ENCODE results near the gene CNDP1.

Gene CNDP1

GRCh38 chr18:74513149-74513882 lies 21.0 kb upstream of the CNDP1 start:
- H4K12ac ChIP-seq (ENCODE audit: low read depth, low read length), result no peak overlapping the region
- H3K79me1 ChIP-seq (ENCODE audit: low read length), result no peaks in the 10 kb centered on the region
- peak in 1 of 2 donors; percentile 58 for DNase-seq
- H3K27me3 ChIP-seq (ENCODE audit: insufficient read depth, low read length), result no peaks in the 10 kb centered on the region
- no peak overlapping the region for H3K23ac ChIP-seq (ENCODE audit: low read length)
- H3K4me2 ChIP-seq (ENCODE audit: low read length), result no peak overlapping the region
- no peak overlapping the region for H3K4me3 ChIP-seq (ENCODE audit: low read depth, low read length)
- no peak overlapping the region for H3K18ac ChIP-seq (ENCODE audit: low read length)
- H3K79me2 ChIP-seq (ENCODE audit: control insufficient read depth, insufficient read depth, low read length, poor library complexity), result no peaks in the 10 kb centered on the region
- no peaks in the 10 kb centered on the region for H3K9me3 ChIP-seq (ENCODE audit: insufficient read depth, low read depth, low read length)
- no peak overlapping the region for H4K8ac ChIP-seq (ENCODE audit: low read depth, low read length)
- peaks cover 2 to 4% of the 10 kb centered on the region in 2 experiments for H3K4me1 ChIP-seq (ENCODE audit: control insufficient read depth in 1 of 2, insufficient read depth in 2 of 2, low read length in 2 of 2)
- no CpG with 5 or more reads among the region's 27 CpGs for WGBS (ENCODE audit: extremely low coverage, insufficient coverage, insufficient read length)
- H3K14ac ChIP-seq (ENCODE audit: low read length), result no peak overlapping the region
- no peak overlapping the region for H2AFZ ChIP-seq (ENCODE audit: insufficient read depth, low read length, poor library complexity)
- no peak overlapping the region for H3K9ac ChIP-seq (ENCODE audit: low read length)
- no peak overlapping the region for H2BK12ac ChIP-seq (ENCODE audit: low read length)
- H3K27ac ChIP-seq (ENCODE audit: low read depth, low read length), result no peak overlapping the region
- H3K36me3 ChIP-seq (ENCODE audit: control insufficient read depth in 1 of 2, insufficient read depth in 2 of 2, low read length in 2 of 2), result peaks cover 85 to 86% of the 10 kb centered on the region in 2 experiments
- H2BK120ac ChIP-seq (ENCODE audit: insufficient read depth, low read length, poor library complexity), result no peak overlapping the region
- H2AK5ac ChIP-seq (ENCODE audit: low read length), result no peak overlapping the region
- no peak overlapping the region for H3K4ac ChIP-seq (ENCODE audit: low read depth, low read length)
- H2BK5ac ChIP-seq (ENCODE audit: low read depth, low read length, poor library complexity), result no peak overlapping the region
- H4K91ac ChIP-seq (ENCODE audit: low read depth, low read length), result no peak overlapping the region

- Histone ChIP-seq H3K9me3 (ENCODE audit: insufficient read depth, low read depth, low read length) (no peaks in the 10 kb centered on the region), H2BK120ac (ENCODE audit: insufficient read depth, low read length, poor library complexity) (no peak overlapping the region)
These were observed 20.5 kb upstream of the CNDP1 start for GRCh38 chr18:74513883-74514205.

GRCh38 chr18:74514860-74515495 lies 19.3 kb upstream of the CNDP1 start:
- Histone ChIP-seq H4K91ac (ENCODE audit: low read depth, low read length) (no peak overlapping the region), H2AFZ (ENCODE audit: insufficient read depth, low read length, poor library complexity) (no peak overlapping the region), H3K23ac (ENCODE audit: low read length) (no peak overlapping the region), H2BK12ac (ENCODE audit: low read length) (no peak overlapping the region), H2AK5ac (ENCODE audit: low read length) (no peak overlapping the region), H3K14ac (ENCODE audit: low read length) (no peak overlapping the region), H3K79me2 (ENCODE audit: control insufficient read depth, insufficient read depth, low read length, poor library complexity) (no peaks in the 10 kb centered on the region), H2BK5ac (ENCODE audit: low read depth, low read length, poor library complexity) (no peak overlapping the region), H4K12ac (ENCODE audit: low read depth, low read length) (no peak overlapping the region), H3K36me3 (ENCODE audit: control insufficient read depth in 1 of 2, insufficient read depth in 2 of 2, low read length in 2 of 2) (peaks cover 88 to 89% of the 10 kb centered on the region in 2 experiments), H3K27ac (ENCODE audit: low read depth, low read length) (no peak overlapping the region), H3K4me2 (ENCODE audit: low read length) (no peak overlapping the region), H3K4ac (ENCODE audit: low read depth, low read length) (no peak overlapping the region), H3K79me1 (ENCODE audit: low read length) (no peaks in the 10 kb centered on the region), H3K9me3 (ENCODE audit: insufficient read depth, low read depth, low read length) (no peaks in the 10 kb centered on the region), H3K18ac (ENCODE audit: low read length) (no peak overlapping the region), H3K4me1 (ENCODE audit: control insufficient read depth in 1 of 2, insufficient read depth in 2 of 2, low read length in 2 of 2) (peaks cover under 1 to 4% of the 10 kb centered on the region in 2 experiments), H2BK120ac (ENCODE audit: insufficient read depth, low read length, poor library complexity) (no peak overlapping the region), H3K27me3 (ENCODE audit: insufficient read depth, low read length) (no peaks in the 10 kb centered on the region), H3K4me3 (ENCODE audit: low read depth, low read length) (no peak overlapping the region), H4K8ac (ENCODE audit: low read depth, low read length) (no peak overlapping the region), H3K9ac (ENCODE audit: low read length) (no peak overlapping the region)
- no peak for DNase-seq
- no CpG with 5 or more reads among the region's 18 CpGs for WGBS (ENCODE audit: extremely low coverage, insufficient coverage, insufficient read length)

More at GRCh38 chr18:74513883-74514205, 20.5 kb upstream of the CNDP1 start:
- H2AK5ac ChIP-seq (ENCODE audit: low read length), result no peak overlapping the region
- H3K27ac ChIP-seq (ENCODE audit: low read depth, low read length), result no peak overlapping the region
- H2BK5ac ChIP-seq (ENCODE audit: low read depth, low read length, poor library complexity), result no peak overlapping the region
- no peak overlapping the region for H4K8ac ChIP-seq (ENCODE audit: low read depth, low read length)
- H3K79me2 ChIP-seq (ENCODE audit: control insufficient read depth, insufficient read depth, low read length, poor library complexity), result no peaks in the 10 kb centered on the region
- no peaks in the 10 kb centered on the region for H3K79me1 ChIP-seq (ENCODE audit: low read length)
- H2BK12ac ChIP-seq (ENCODE audit: low read length), result no peak overlapping the region
- no peak overlapping the region for H4K91ac ChIP-seq (ENCODE audit: low read depth, low read length)
- H3K9ac ChIP-seq (ENCODE audit: low read length), result no peak overlapping the region
- WGBS (ENCODE audit: extremely low coverage, insufficient coverage, insufficient read length), result no CpG with 5 or more reads among the region's 8 CpGs
- no peak overlapping the region for H3K18ac ChIP-seq (ENCODE audit: low read length)
- peaks cover 85 to 86% of the 10 kb centered on the region in 2 experiments for H3K36me3 ChIP-seq (ENCODE audit: control insufficient read depth in 1 of 2, insufficient read depth in 2 of 2, low read length in 2 of 2)
- no peaks in the 10 kb centered on the region for H3K27me3 ChIP-seq (ENCODE audit: insufficient read depth, low read length)
- H4K12ac ChIP-seq (ENCODE audit: low read depth, low read length), result no peak overlapping the region
- H2AFZ ChIP-seq (ENCODE audit: insufficient read depth, low read length, poor library complexity), result no peak overlapping the region
- H3K4me2 ChIP-seq (ENCODE audit: low read length), result no peak overlapping the region
- no peak overlapping the region for H3K4me3 ChIP-seq (ENCODE audit: low read depth, low read length)
- no peak overlapping the region for H3K14ac ChIP-seq (ENCODE audit: low read length)
- H3K4me1 ChIP-seq (ENCODE audit: control insufficient read depth in 1 of 2, insufficient read depth in 2 of 2, low read length in 2 of 2), result peaks cover 2 to 4% of the 10 kb centered on the region in 2 experiments
- no peak overlapping the region for H3K23ac ChIP-seq (ENCODE audit: low read length)
- DNase-seq, result peak in 1 of 2 donors; percentile 78
- H3K4ac ChIP-seq (ENCODE audit: low read depth, low read length), result no peak overlapping the region

GRCh38 chr18:74515620-74516231 lies 18.6 kb upstream of the CNDP1 start:
- Histone ChIP-seq H2AFZ (ENCODE audit: insufficient read depth, low read length, poor library complexity) (no peak overlapping the region), H3K27me3 (ENCODE audit: insufficient read depth, low read length) (no peaks in the 10 kb centered on the region), H2BK5ac (ENCODE audit: low read depth, low read length, poor library complexity) (no peak overlapping the region), H3K9ac (ENCODE audit: low read length) (no peak overlapping the region), H3K18ac (ENCODE audit: low read length) (no peak overlapping the region), H3K23ac (ENCODE audit: low read length) (no peak overlapping the region), H3K14ac (ENCODE audit: low read length) (no peak overlapping the region), H3K79me2 (ENCODE audit: control insufficient read depth, insufficient read depth, low read length, poor library complexity) (no peaks in the 10 kb centered on the region), H2AK5ac (ENCODE audit: low read length) (no peak overlapping the region), H3K27ac (ENCODE audit: low read depth, low read length) (no peak overlapping the region), H4K91ac (ENCODE audit: low read depth, low read length) (no peak overlapping the region), H3K4me1 (ENCODE audit: control insufficient read depth in 1 of 2, insufficient read depth in 2 of 2, low read length in 2 of 2) (peaks cover 0 to 4% of the 10 kb centered on the region in 2 experiments), H3K9me3 (ENCODE audit: insufficient read depth, low read depth, low read length) (no peaks in the 10 kb centered on the region), H3K4me3 (ENCODE audit: low read depth, low read length) (no peak overlapping the region), H2BK120ac (ENCODE audit: insufficient read depth, low read length, poor library complexity) (no peak overlapping the region), H2BK12ac (ENCODE audit: low read length) (no peak overlapping the region), H3K79me1 (ENCODE audit: low read length) (no peaks in the 10 kb centered on the region), H3K4ac (ENCODE audit: low read depth, low read length) (no peak overlapping the region), H4K12ac (ENCODE audit: low read depth, low read length) (no peak overlapping the region), H3K36me3 (ENCODE audit: control insufficient read depth in 1 of 2, insufficient read depth in 2 of 2, low read length in 2 of 2) (peaks cover 88 to 89% of the 10 kb centered on the region in 2 experiments), H4K8ac (ENCODE audit: low read depth, low read length) (no peak overlapping the region), H3K4me2 (ENCODE audit: low read length) (no peak overlapping the region)
- no CpG with 5 or more reads among the region's 13 CpGs for WGBS (ENCODE audit: extremely low coverage, insufficient coverage, insufficient read length)
- DNase-seq, result peak; percentile 95 to 97
